SK-N-MC (cell line): ENCODE results near the gene RGS3.

Source experiments
- EZH2 ChIP-seq: fragments of 200-600 bp; sonication (generic); IDR thresholded peaks from one replicate; pipeline ENCODE4 v1.6.1; 2017; ENCODE audit warnings: antibody characterized with exemption
- FOXP2 ChIP-seq: optimal IDR thresholded peaks from 2 replicates; pipeline ENCODE3; 2011; ENCODE audit warnings: mild to moderate bottlenecking, moderate library complexity; ENCODE audit not compliant: insufficient read depth; ENCODE audit errors: extremely low read length, control extremely low read depth
- POLR2AphosphoS5 ChIP-seq: IDR thresholded peaks from 2 replicates; pipeline ENCODE4 v1.6.1; 2012; ENCODE audit warnings: mild to moderate bottlenecking, low read depth, low read length, borderline replicate concordance

GRCh38 chr9:113464286-113464660 lies 746 bp downstream of the RGS3 start:
- TF ChIP-seq EZH2 (no peak), POLR2AphosphoS5 (no peak), FOXP2 (no peak)
